ENCODE results near the gene USHBP1.

DNA sequence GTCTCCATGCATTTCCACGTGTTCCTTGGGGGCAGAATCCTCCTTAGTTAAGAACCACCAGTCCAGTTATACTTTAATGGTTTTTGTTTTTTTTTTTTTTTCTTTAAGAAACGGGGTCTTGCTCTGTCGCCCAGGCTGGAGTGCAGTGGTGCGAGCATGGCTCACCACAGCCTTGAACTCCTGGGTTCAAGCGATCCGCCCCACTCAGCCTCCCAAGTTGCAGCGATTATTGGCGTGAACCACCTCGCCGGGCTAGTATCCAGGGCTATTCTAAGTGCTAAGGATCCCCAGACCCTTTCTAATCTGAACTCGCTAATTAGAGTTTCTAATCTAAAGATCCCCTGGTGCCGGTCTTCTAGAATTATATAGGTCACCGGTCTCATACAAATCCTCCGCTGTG is 29.1 kb upstream of the USHBP1 start:
- TF ChIP-seq JUND (IDR thresholded peaks at IDR 0.05): no peak
- TF ChIP-seq, protein P1, sequence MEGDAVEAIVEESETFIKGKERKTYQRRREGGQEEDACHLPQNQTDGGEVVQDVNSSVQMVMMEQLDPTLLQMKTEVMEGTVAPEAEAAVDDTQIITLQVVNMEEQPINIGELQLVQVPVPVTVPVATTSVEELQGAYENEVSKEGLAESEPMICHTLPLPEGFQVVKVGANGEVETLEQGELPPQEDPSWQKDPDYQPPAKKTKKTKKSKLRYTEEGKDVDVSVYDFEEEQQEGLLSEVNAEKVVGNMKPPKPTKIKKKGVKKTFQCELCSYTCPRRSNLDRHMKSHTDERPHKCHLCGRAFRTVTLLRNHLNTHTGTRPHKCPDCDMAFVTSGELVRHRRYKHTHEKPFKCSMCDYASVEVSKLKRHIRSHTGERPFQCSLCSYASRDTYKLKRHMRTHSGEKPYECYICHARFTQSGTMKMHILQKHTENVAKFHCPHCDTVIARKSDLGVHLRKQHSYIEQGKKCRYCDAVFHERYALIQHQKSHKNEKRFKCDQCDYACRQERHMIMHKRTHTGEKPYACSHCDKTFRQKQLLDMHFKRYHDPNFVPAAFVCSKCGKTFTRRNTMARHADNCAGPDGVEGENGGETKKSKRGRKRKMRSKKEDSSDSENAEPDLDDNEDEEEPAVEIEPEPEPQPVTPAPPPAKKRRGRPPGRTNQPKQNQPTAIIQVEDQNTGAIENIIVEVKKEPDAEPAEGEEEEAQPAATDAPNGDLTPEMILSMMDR (IDR thresholded peaks at IDR 0.05 in 2 of 3, conservative IDR thresholded peaks at IDR 0.05 in 1 of 3; ENCODE audit: borderline replicate concordance in 1 of 3, insufficient read depth in 1 of 3, low read depth in 2 of 3, low read length in 2 of 3): no peak
- TF ChIP-seq EZH2phosphoT487 (IDR thresholded peaks at IDR 0.05; ENCODE audit: borderline replicate concordance): no peak
- no peak for TF ChIP-seq EGR1 (IDR thresholded peaks at IDR 0.05; ENCODE audit: low read depth)
- no peak for TF ChIP-seq SIN3A (IDR thresholded peaks at IDR 0.05; ENCODE audit: low read depth)
- no peak for TF ChIP-seq POLR2A (IDR thresholded peaks at IDR 0.05; ENCODE audit: borderline replicate concordance, extremely low read depth, insufficient read depth, insufficient read length)
- no peak for TF ChIP-seq YY1 (IDR thresholded peaks at IDR 0.05; ENCODE audit: extremely low read depth, insufficient replicate concordance, low read depth, low read length)
- no peak for TF ChIP-seq SP1 (IDR thresholded peaks at IDR 0.05; ENCODE audit: low read depth)
- no peak for TF ChIP-seq EZH2 (IDR thresholded peaks at IDR 0.05)
- TF ChIP-seq POLR2AphosphoS5 (IDR thresholded peaks at IDR 0.05; ENCODE audit: low read depth, low read length): no peak
- no peak for TF ChIP-seq CEBPB (IDR thresholded peaks at IDR 0.05; ENCODE audit: low read depth)
- TF ChIP-seq, protein P2, sequence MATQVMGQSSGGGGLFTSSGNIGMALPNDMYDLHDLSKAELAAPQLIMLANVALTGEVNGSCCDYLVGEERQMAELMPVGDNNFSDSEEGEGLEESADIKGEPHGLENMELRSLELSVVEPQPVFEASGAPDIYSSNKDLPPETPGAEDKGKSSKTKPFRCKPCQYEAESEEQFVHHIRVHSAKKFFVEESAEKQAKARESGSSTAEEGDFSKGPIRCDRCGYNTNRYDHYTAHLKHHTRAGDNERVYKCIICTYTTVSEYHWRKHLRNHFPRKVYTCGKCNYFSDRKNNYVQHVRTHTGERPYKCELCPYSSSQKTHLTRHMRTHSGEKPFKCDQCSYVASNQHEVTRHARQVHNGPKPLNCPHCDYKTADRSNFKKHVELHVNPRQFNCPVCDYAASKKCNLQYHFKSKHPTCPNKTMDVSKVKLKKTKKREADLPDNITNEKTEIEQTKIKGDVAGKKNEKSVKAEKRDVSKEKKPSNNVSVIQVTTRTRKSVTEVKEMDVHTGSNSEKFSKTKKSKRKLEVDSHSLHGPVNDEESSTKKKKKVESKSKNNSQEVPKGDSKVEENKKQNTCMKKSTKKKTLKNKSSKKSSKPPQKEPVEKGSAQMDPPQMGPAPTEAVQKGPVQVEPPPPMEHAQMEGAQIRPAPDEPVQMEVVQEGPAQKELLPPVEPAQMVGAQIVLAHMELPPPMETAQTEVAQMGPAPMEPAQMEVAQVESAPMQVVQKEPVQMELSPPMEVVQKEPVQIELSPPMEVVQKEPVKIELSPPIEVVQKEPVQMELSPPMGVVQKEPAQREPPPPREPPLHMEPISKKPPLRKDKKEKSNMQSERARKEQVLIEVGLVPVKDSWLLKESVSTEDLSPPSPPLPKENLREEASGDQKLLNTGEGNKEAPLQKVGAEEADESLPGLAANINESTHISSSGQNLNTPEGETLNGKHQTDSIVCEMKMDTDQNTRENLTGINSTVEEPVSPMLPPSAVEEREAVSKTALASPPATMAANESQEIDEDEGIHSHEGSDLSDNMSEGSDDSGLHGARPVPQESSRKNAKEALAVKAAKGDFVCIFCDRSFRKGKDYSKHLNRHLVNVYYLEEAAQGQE (IDR thresholded peaks at IDR 0.05; ENCODE audit: low read depth): no peak
- TF ChIP-seq, protein P3, sequence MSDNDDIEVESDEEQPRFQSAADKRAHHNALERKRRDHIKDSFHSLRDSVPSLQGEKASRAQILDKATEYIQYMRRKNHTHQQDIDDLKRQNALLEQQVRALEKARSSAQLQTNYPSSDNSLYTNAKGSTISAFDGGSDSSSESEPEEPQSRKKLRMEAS (IDR thresholded peaks at IDR 0.05): no peak; the same call in 1 of the 2 replicates
- no peak for TF ChIP-seq TCF7L2 (IDR thresholded peaks at IDR 0.05; ENCODE audit: borderline replicate concordance, extremely low read depth, insufficient read depth, insufficient read length)

All from HCT116 (cell line).